ENCODE results near the gene CILP. TPM values are rescaled to one million over a fixed set of nuclear protein-coding genes. Genes with fewer than 3 reads are reported as not detected.

The CILP gene
- total RNA-seq, 4 donors from 2014 or later = 2.5 to 78.0 (median 5.5) TPM

DNA sequence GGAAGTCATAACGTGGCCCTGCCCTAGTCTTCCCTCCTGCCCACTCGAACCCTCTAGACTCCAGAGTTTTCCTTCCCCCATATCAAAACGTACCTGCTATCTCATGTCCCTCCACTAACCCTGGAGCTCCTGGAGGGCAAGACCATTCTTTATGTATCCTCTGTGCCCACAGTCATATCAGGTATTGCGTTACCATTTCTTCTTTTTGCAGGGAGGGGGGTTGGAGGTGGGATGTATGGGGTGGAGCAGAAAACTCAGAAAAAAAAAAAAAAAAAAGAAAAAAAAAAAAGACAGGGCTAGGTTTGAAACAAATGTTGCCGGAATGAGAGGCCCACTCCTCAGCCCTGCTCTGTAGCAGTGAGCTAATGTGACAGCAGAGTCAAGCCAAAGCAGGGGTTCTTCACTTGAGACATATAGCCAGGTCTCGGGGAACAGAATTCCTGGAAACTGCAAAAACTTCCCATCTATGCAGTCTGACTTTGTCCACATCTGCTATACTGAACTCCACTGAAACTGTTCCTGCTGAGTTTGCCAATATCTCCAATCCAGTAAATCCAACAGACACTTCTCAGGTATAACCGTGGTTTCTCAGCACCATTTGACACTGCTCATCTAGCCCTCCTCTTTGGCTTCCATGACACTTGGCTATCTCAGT, 44.3 kb upstream of the CILP start:
- H3K27me3 ChIP-seq = no peaks in the 10 kb centered on the region
- intact Hi-C loops (cut with DNase I) = no loop called here
- H3K4me3 ChIP-seq = no peak overlapping the region
- H3K4me1 ChIP-seq = peaks cover 0 to 38% (median 22%) of the 10 kb centered on the region in 3 donors
- TF ChIP-seq POLR2A (IDR thresholded peaks at IDR 0.05) = no peak
- TF ChIP-seq, protein P1, sequence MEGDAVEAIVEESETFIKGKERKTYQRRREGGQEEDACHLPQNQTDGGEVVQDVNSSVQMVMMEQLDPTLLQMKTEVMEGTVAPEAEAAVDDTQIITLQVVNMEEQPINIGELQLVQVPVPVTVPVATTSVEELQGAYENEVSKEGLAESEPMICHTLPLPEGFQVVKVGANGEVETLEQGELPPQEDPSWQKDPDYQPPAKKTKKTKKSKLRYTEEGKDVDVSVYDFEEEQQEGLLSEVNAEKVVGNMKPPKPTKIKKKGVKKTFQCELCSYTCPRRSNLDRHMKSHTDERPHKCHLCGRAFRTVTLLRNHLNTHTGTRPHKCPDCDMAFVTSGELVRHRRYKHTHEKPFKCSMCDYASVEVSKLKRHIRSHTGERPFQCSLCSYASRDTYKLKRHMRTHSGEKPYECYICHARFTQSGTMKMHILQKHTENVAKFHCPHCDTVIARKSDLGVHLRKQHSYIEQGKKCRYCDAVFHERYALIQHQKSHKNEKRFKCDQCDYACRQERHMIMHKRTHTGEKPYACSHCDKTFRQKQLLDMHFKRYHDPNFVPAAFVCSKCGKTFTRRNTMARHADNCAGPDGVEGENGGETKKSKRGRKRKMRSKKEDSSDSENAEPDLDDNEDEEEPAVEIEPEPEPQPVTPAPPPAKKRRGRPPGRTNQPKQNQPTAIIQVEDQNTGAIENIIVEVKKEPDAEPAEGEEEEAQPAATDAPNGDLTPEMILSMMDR (IDR thresholded peaks at IDR 0.05) = no peak
- H3K27ac ChIP-seq = peak overlapping the region in 1 of 4 donors; percentile 87
- H3K36me3 ChIP-seq = peaks cover 0 to 59% (median 0%) of the 10 kb centered on the region in 3 donors
- no peaks in the 10 kb centered on the region for H3K9me3 ChIP-seq
- WGBS, 2 donors = 92 to 93% methylated on average over 7 of the region's 7 CpGs
- DNase-seq = no peak

DNA sequence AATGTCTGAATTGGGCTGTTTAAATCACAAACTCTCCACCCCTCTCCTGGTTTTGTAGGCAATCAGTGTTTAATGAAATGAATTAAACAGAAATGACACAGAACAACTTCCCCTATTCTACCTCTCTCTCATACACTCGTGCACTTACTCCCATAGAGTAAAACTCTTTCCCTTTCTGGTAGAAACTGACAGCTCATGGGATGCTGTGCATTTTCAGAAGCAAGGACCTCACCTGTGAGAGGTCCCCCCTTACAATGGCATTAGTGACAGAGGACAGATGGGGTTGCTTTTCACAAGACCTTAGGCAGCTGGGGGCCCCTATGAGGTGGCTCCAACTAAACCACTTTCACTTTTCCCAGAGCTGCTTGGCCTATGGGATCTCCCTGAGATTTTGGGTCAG, 43.5 kb upstream of the CILP start:
- 71 to 82% methylated on average over 1 of the region's 1 CpG for WGBS, 2 donors
- intact Hi-C loops (cut with DNase I) = no loop called here

DNA sequence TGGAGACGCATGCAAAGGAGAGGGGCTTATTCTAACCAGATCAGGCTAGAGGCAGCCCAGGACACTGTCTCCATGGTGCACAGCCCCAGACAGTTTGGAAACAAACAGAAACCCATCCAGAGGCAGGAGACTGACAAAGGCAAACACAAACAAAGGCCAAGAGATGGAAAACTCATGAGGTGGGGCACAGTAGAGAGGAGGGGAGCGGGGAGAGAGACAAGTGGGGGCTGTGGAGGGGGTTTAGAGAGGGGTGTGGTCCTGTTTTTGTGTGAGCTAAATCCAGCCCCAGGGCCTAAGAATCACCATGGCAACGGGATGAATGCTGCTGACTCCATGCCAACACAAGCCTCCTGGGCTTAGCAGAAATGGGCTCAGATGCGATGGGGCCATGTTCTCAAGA, 43.1 kb upstream of the CILP start:
- Histone ChIP-seq H3K4me1 (peaks cover 0 to 42% (median 22%) of the 10 kb centered on the region in 3 donors), H3K36me3 (peaks cover 0 to 47% (median 0%) of the 10 kb centered on the region in 3 donors), H3K9me3 (no peaks in the 10 kb centered on the region), H3K4me3 (no peak overlapping the region), H3K27me3 (no peaks in the 10 kb centered on the region), H3K27ac (peak overlapping the region in 1 of 4 donors; percentile 39)
- no peak for DNase-seq
- WGBS, 2 donors = 45 to 50% methylated on average over 4 of the region's 4 CpGs
- TF ChIP-seq POLR2A (IDR thresholded peaks at IDR 0.05) = no peak
- TF ChIP-seq, protein P1 (IDR thresholded peaks at IDR 0.05) = no peak
- intact Hi-C loops (cut with DNase I) = no loop called here

More for the DNA sequence above, 43.5 kb upstream of the CILP start:
- H3K27ac ChIP-seq = peak overlapping the region in 1 of 4 donors; percentile 39
- H3K4me3 ChIP-seq = no peak overlapping the region
- H3K27me3 ChIP-seq = no peaks in the 10 kb centered on the region
- no peaks in the 10 kb centered on the region for H3K9me3 ChIP-seq
- no peak for DNase-seq
- peaks cover 0 to 51% (median 0%) of the 10 kb centered on the region in 3 donors for H3K36me3 ChIP-seq
- TF ChIP-seq POLR2A (IDR thresholded peaks at IDR 0.05) = no peak
- TF ChIP-seq, protein P1 (IDR thresholded peaks at IDR 0.05) = no peak
- H3K4me1 ChIP-seq = peaks cover 0 to 40% (median 22%) of the 10 kb centered on the region in 3 donors

DNA sequence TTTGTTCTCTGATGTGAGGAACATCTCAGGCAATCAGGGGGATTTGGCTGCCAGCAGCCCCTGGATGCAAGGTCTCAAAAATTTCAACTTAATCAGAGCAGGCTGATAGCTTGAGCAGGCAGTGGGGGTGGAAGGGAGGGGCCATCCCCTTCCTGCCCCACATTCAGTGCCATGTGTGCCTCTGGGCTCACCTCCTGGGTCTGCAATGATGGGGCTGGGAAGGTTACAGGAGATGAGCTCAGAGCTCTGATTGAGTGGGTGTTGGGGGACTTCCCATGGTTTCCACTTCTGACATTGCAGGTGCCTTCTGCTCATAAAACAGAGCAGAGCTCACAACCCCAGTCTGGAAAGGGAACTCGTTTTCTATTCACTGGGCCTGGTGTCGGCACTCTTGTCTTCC, 38.4 kb upstream of the CILP start:
- no peaks in the 10 kb centered on the region for H3K9me3 ChIP-seq
- WGBS, 2 donors = 51 to 70% methylated on average over 2 of the region's 2 CpGs
- no peaks in the 10 kb centered on the region for H3K27me3 ChIP-seq
- no peak for TF ChIP-seq POLR2A (IDR thresholded peaks at IDR 0.05)
- TF ChIP-seq, protein P1 (IDR thresholded peaks at IDR 0.05) = no peak
- peaks cover 0 to 8% (median 0%) of the 10 kb centered on the region in 3 donors for H3K36me3 ChIP-seq
- intact Hi-C loops (cut with DNase I) = no loop called here
- DNase-seq = no peak
- no peak overlapping the region for H3K4me3 ChIP-seq
- peak overlapping the region in 3 of 4 donors; percentile 1 to 55 (median 44) for H3K27ac ChIP-seq
- peaks cover 7 to 57% (median 26%) of the 10 kb centered on the region in 3 donors for H3K4me1 ChIP-seq

DNA sequence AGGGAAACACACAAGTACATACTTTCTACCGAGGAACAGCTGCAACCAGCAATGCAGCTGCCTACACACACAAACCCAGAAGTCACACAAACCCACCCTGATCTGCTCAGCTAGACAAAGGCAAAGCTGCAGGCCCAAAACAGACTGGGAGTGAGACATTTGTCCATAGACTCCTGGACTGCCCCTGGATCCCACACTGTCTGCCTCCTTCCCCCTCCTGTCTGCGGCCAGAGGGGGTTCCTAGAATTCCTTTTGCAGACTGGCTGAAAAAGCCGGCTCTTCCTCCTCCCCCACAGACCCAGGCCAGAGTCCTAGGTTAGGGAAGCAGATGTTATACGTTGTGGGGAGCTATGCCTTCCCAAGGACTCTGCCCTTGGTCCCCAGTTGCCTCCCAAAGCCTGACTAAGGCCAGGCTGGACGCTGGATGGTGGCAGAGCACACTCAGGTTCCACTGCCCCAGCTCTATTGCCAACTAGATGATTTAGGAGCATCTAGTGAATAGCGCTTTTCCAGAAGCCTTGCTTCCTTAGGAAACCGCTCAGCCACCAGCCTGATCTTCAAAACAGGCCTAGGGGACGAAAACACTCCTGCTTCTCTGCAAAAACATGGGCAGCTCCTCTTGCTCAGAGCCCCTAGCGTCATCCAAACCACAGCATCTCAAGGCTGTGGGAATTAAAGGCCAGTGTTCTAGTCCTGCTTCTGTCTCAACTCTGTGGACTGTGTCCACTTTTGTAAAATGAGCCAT, 37.4 kb upstream of the CILP start:
- intact Hi-C loops (cut with DNase I) = no loop called here
- TF ChIP-seq POLR2A (IDR thresholded peaks at IDR 0.05) = no peak
- TF ChIP-seq, protein P1 (IDR thresholded peaks at IDR 0.05) = no peak
- Histone ChIP-seq H3K27me3 (no peaks in the 10 kb centered on the region), H3K4me3 (no peak overlapping the region), H3K27ac (peak overlapping the region in 3 of 4 donors; percentile 22 to 55 (median 44)), H3K36me3 (peaks cover 0 to 1% (median 0%) of the 10 kb centered on the region in 3 donors), H3K4me1 (peaks cover 7 to 52% (median 21%) of the 10 kb centered on the region in 3 donors), H3K9me3 (no peaks in the 10 kb centered on the region)
- WGBS, 2 donors = 72 to 90% methylated on average over 8 of the region's 9 CpGs
- DNase-seq = no peak

Data from esophagus squamous epithelium (tissue), 5 donors.